Activated CD8-positive, alpha-beta memory T cell treated with anti-CD3 and anti-CD28 coated beads, Interleukin-2, amount 10 ng/mL, durations not matched to agents 7 days and 5 days (primary cell): ENCODE data around the gene CARM1. TPM values are rescaled to one million over a fixed set of nuclear protein-coding genes. Genes with fewer than 3 reads are reported as not detected.
"Not testable (repeated sequence)": the region's sequence is repeated elsewhere in the genome, so short reads cannot be mapped to it uniquely, and the experiment has no call there.

Source experiments
- ATAC-seq: fragments of 150-1000 bp; cut with Tn5 transposase; one replicate; pipeline ENCODE4 v1.10.0; 2021; ENCODE audit warnings: moderate library complexity
- CTCF ChIA-PET: fragments of 350-600 bp; sonication (Branson Sonifier 250); formaldehyde crosslinking; loops from one replicate; lab custom pipeline; 2021; ENCODE audit warnings: antibody characterized with exemption; lab: Charles Lee
- DNase-seq: peaks from one replicate; pipeline ENCODE4 v3.0.0-alpha.2; 2020
- H3K27ac Mint-ChIP-seq: one replicate; pipeline ENCODE4 v1.8.0; 2021; ENCODE audit warnings: mild to moderate bottlenecking, mixed read lengths
- H3K27me3 Mint-ChIP-seq: one replicate; pipeline ENCODE4 v1.8.0; 2021; ENCODE audit warnings: mixed read lengths
- H3K36me3 Mint-ChIP-seq: one replicate; pipeline ENCODE4 v1.8.0; 2021; ENCODE audit warnings: mild to moderate bottlenecking, mixed read lengths
- H3K4me1 Mint-ChIP-seq: one replicate; pipeline ENCODE4 v1.8.0; 2021; ENCODE audit warnings: mixed read lengths
- H3K4me3 Mint-ChIP-seq: one replicate; pipeline ENCODE4 v1.8.0; 2021; ENCODE audit warnings: mild to moderate bottlenecking, moderate library complexity, mixed read lengths
- H3K9me3 Mint-ChIP-seq: one replicate; pipeline ENCODE4 v1.8.0; 2022; ENCODE audit warnings: low read depth, mixed read lengths
- total RNA-seq, 2 experiments: library from RNA; stranded (reverse); gene quantifications; one replicate each; pipeline ENCODE4 v1.2.3, GENCODE V29; 2021

CARM1 gene
- total RNA-seq, 2 experiments from 2014 or later: 38.5 to 48.1 TPM

GRCh38 chr19:10852941-10853340, 18.4 kb upstream of the CARM1 start:
- CTCF ChIA-PET: interaction anchor here (1.3 to 6.3 kb wide), 2 partner anchors 13 to 14 kb away, joined by 4 to 60 read pairs; no protein-coding TSS in a partner anchor
- Mint-ChIP-seq H3K4me1 (peaks cover 9% of the 10 kb centered on the region), H3K27ac (no peak overlapping the region), H3K27me3 (peaks cover 3% of the 10 kb centered on the region), H3K36me3 (no peaks in the 10 kb centered on the region), H3K9me3 (no peaks in the 10 kb centered on the region), H3K4me3 (no peak overlapping the region)
- ATAC-seq: no peak
- no peak for DNase-seq

DNA sequence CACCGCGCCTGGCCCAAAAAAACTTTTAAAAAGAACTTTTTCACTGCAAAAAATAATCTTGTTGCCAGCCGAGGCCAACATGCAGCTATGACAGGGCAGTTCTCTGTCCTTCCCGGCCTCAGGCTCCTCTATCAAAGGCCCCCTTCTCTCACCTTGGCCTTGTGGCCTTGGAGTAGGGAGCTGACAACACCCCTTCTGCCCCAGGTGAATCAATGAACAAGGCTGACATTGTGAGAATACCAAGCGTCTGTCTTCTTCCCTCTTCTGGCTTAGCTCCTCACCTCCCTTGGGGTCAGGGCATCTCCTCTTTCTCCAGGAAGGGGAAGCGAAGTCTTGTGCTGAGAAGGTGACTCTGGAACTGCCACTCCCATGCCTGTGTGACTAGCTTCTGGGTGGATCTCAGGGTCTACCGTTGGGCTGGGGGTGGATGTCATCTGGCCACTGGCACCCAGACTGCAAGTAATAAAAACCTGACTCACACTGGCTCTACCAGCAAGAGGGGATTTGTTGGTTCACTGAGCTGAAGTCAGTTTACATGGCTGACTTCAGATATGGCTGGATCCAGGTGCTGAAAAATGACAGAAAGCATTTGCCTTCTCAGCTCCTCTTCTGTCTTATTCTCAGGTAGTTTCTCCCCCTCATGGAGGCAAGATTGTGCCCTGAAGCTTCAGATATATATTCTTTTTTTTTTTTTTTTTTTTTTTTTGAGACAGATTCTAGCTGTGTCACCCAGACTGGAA, 16.8 kb upstream of the CARM1 start:
- Mint-ChIP-seq H3K27me3 (peaks cover 3% of the 10 kb centered on the region), H3K9me3 (no peaks in the 10 kb centered on the region), H3K4me3 (no peak overlapping the region), H3K27ac (no peak overlapping the region), H3K36me3 (no peaks in the 10 kb centered on the region), H3K4me1 (peaks cover 4% of the 10 kb centered on the region)
- ATAC-seq (no peak), DNase-seq (no peak)
- CTCF ChIA-PET: interaction anchor here (0.9 to 6.3 kb wide), 11 partner anchors 12 to 155 kb away, joined by 3 to 60 read pairs (median 5); partner anchors contain the start of genes DNM2, QTRT1 and TMED1

- Mint-ChIP-seq H3K9me3 (no peaks in the 10 kb centered on the region), H3K27me3 (peaks cover under 1% of the 10 kb centered on the region), H3K4me1 (peaks cover 4% of the 10 kb centered on the region), H3K27ac (no peak overlapping the region), H3K36me3 (no peaks in the 10 kb centered on the region), H3K4me3 (no peak overlapping the region)
- CTCF ChIA-PET: interaction anchor here (1.0 to 6.3 kb wide), 9 partner anchors 10 to 156 kb away, joined by 3 to 60 read pairs (median 9); partner anchors contain the start of genes DNM2, QTRT1 and TMED1
- no peak for ATAC-seq
- DNase-seq: no peak
Observed at GRCh38 chr19:10855879-10856522, 15.4 kb upstream of the CARM1 start.

DNA sequence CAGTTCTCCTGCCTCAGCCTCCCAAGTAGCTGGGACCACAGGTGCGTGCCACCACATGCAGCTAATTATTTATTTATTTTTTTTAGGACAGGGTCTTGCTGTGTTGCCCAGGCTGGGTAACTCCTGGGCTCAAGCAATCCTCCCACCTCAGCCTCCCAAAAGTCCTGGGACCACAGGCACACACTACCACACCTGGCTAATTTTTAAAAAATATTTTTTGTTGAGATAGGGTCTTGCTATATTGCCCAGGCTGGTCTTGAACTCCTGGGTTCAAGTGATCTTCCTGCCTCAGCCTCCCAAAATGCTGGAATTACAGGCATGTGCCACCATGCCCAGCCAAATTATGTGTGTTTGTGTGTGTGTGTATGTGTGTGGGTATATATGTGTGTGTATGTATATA, 14.5 kb upstream of the CARM1 start:
- not testable (repeated sequence) for DNase-seq, H3K27me3 Mint-ChIP-seq, H3K36me3 Mint-ChIP-seq, H3K9me3 Mint-ChIP-seq, H3K4me1 Mint-ChIP-seq, H3K27ac Mint-ChIP-seq, ATAC-seq, H3K4me3 Mint-ChIP-seq
- CTCF ChIA-PET: interaction anchor here (1.0 to 5.4 kb wide), 7 partner anchors 11 to 157 kb away, joined by 3 to 44 read pairs (median 13); partner anchors contain the start of genes DNM2, QTRT1 and TMED1

GRCh38 chr19:10858204-10858828, 13.0 kb upstream of the CARM1 start:
- Mint-ChIP-seq H3K4me1 (peaks cover 6% of the 10 kb centered on the region), H3K27ac (no peak overlapping the region), H3K4me3 (no peak overlapping the region), H3K9me3 (no peaks in the 10 kb centered on the region), H3K36me3 (no peaks in the 10 kb centered on the region), H3K27me3 (no peaks in the 10 kb centered on the region)
- CTCF ChIA-PET: interaction anchor here (0.6 to 5.4 kb wide), 30 partner anchors 8 to 308 kb away, joined by 3 to 44 read pairs (median 5); partner anchors contain the start of genes DNM2, QTRT1 and TMED1
- peak; percentile 73 for ATAC-seq
- peak; percentile 65 for DNase-seq

- ATAC-seq (no peak), DNase-seq (peak; percentile 64)
- H3K36me3 Mint-ChIP-seq: no peaks in the 10 kb centered on the region
- CTCF ChIA-PET: interaction anchor here (0.7 to 9.2 kb wide), 8 partner anchors 12 to 148 kb away, joined by 3 to 132 read pairs (median 4); partner anchors contain the start of genes DNM2 and TMED1
- H3K4me1 Mint-ChIP-seq: peaks cover 21% of the 10 kb centered on the region
- no peaks in the 10 kb centered on the region for H3K9me3 Mint-ChIP-seq
- H3K27ac Mint-ChIP-seq: no peak overlapping the region
- H3K27me3 Mint-ChIP-seq: no peaks in the 10 kb centered on the region
- H3K4me3 Mint-ChIP-seq: no peak overlapping the region
Observed at GRCh38 chr19:10861103-10861651, 10.2 kb upstream of the CARM1 start.

DNA sequence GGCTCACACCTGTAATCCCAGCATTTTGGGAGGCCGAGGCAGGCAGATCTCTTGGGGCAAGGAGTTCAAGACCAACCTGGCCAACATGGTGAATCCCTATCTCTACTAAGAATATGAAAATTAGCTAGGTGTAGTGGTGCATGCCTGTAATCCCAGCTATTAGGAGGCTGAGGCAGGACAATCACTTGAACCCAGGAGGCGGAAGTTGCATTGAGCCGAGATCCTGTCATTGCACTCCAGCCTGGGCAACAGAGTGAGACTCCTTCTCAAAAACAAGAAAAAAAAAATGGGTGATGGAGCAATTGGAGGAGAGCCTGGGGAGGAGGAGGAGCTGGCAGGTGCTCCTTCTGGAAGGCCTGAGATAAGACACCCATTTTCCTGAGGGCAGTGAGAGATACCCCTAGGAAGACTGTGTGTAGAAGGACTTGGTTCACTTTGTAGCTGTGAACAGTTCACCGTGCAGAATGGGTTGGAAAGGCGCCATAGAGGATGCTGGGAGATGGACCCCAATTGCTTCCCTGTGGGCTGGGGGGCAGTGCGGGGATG, 8.7 kb upstream of the CARM1 start:
- Mint-ChIP-seq H3K36me3 (no peaks in the 10 kb centered on the region), H3K27me3 (no peaks in the 10 kb centered on the region), H3K4me1 (peaks cover 21% of the 10 kb centered on the region), H3K9me3 (no peaks in the 10 kb centered on the region), H3K4me3 (no peak overlapping the region), H3K27ac (no peak overlapping the region)
- CTCF ChIA-PET: interaction anchor here (0.9 to 9.2 kb wide), 6 partner anchors 8 to 161 kb away, joined by 3 to 132 read pairs (median 16); partner anchors contain the start of genes DNM2, QTRT1 and TMED1
- ATAC-seq: no peak
- no peak for DNase-seq

DNA sequence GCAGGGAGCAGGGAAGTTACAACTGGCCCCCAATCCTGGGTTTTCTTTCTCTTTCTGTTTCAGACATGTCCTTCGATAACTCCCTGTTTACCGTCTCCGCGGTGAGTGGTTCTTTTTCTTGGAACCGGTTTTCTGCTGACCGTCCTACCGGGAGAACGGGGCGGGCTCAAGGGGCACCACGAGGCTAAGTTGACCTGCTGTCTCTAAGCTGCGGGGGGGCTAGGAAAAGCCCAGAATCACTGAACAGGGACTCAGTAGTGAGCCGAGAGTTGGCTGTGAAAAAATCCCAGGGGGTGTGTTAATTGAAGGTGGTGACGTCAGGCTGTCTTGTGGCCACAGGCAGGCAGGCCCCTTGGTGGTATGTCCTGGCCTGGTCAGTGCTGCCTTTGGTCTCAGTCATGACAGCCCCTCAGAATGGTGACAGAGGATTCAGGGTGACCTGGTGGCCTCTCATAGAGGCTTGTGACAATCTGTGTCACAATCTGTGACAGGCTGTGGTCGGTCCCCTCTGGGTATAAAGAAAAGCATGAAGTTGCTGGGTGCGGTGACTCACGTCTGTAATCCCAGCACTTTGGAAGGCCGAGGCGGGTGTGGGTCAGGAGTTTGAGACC, 8.1 kb upstream of the CARM1 start:
- no peaks in the 10 kb centered on the region for H3K36me3 Mint-ChIP-seq
- H3K4me3 Mint-ChIP-seq: no peak overlapping the region
- H3K27ac Mint-ChIP-seq: no peak overlapping the region
- H3K27me3 Mint-ChIP-seq: no peaks in the 10 kb centered on the region
- H3K4me1 Mint-ChIP-seq: peaks cover 25% of the 10 kb centered on the region
- CTCF ChIA-PET: interaction anchor here (0.9 to 9.2 kb wide), 13 partner anchors 8 to 168 kb away, joined by 3 to 132 read pairs (median 15); partner anchors contain the start of genes DNM2, QTRT1 and TMED1
- ATAC-seq: no peak
- no peaks in the 10 kb centered on the region for H3K9me3 Mint-ChIP-seq
- DNase-seq: no peak

DNA sequence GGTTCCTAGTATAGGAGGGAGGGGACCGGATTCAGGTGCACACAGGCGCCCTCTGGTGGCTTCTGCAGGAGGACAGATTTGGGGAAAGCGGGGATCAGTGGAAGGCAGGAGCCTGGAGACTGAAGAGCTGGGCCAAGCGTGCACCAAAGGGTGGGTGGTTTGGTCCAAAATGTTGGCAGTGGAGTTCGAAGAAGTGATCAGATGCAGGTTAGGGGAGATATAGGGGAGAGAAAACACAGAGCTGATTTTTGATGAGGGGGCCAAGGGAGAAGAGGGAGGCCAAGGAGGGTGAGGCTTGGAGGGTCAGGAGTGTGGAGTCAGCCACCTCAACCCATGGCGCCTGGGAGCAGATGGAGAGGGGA, 6.8 kb upstream of the CARM1 start:
- Mint-ChIP-seq H3K27ac (peak overlapping the region; percentile 57), H3K4me1 (peaks cover 27% of the 10 kb centered on the region), H3K36me3 (no peaks in the 10 kb centered on the region), H3K27me3 (no peaks in the 10 kb centered on the region), H3K4me3 (peak overlapping the region; percentile 19), H3K9me3 (no peaks in the 10 kb centered on the region)
- peak; percentile 93 for ATAC-seq
- peak; percentile 89 for DNase-seq
- CTCF ChIA-PET: interaction anchor here (0.6 to 9.2 kb wide), 48 partner anchors 9 to 531 kb away, joined by 3 to 132 read pairs (median 4); partner anchors contain the start of genes C19orf38, DNM2, QTRT1 and RAVER1

GRCh38 chr19:10866495-10866894, 4.9 kb upstream of the CARM1 start:
- H3K27ac Mint-ChIP-seq: no peak overlapping the region
- CTCF ChIA-PET: interaction anchor here (0.7 to 9.2 kb wide), 7 partner anchors 7 to 208 kb away, joined by 4 to 132 read pairs (median 46); partner anchors contain the start of genes DNM2, QTRT1 and TMED1
- DNase-seq (no peak), ATAC-seq (no peak)
- no peaks in the 10 kb centered on the region for H3K9me3 Mint-ChIP-seq
- H3K27me3 Mint-ChIP-seq: no peaks in the 10 kb centered on the region
- no peak overlapping the region for H3K4me3 Mint-ChIP-seq
- H3K4me1 Mint-ChIP-seq: peaks cover 31% of the 10 kb centered on the region
- H3K36me3 Mint-ChIP-seq: no peaks in the 10 kb centered on the region

DNA sequence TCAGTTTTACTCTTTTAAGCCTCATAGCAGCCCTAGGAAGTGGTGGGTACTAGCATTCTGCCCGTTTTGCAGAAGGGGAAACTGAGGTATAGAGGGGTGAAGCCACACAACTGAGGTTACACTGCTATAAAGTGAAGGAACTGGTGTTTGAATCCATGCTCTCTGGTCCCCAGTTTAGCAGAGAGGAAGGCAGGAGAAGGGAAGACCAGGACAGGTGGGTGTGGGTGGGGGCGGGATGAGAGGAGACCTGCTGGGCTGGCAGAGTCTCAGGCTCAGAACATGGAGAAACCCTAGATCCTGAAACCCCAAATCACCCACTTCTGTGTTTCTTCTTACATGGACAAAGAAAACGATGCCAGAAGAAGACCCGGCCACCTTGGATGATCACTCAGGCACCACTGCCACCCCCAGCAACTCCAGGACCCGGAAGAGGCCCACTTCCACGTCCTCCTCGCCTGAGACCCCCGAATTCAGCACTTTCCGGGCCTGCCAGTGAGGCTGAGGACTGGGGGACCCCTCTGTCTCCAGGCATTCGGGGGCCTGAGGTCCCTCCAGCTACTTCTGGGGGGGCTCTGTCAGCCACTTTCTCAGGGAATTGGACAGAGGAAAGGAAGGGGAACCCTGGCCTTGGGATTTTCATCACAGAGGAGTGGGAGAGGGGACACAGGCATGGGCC, 2.3 kb upstream of the CARM1 start:
- Mint-ChIP-seq H3K36me3 (peaks cover 5% of the 10 kb centered on the region), H3K4me3 (no peak overlapping the region), H3K27me3 (no peaks in the 10 kb centered on the region), H3K9me3 (no peaks in the 10 kb centered on the region), H3K27ac (no peak overlapping the region), H3K4me1 (peaks cover 35% of the 10 kb centered on the region)
- CTCF ChIA-PET: interaction anchor here (0.8 to 9.2 kb wide), 7 partner anchors 11 to 169 kb away, joined by 3 to 132 read pairs (median 12); partner anchors contain the start of genes DNM2 and QTRT1
- ATAC-seq (no peak), DNase-seq (no peak)
